ACC112 (cell line): Measurements from ENCODE around the gene ZNF653.

Experiments
- H2AFZ ChIP-seq: fragments of 200-600 bp; sonication (generic); one replicate; pipeline ENCODE4 v1.6.0; 2017; ENCODE audit warnings: antibody characterized with exemption, low read length; ENCODE audit not compliant: unreplicated experiment
- H3K27ac ChIP-seq: fragments of 200-600 bp; sonication (generic); 2 replicates; pipeline ENCODE4 v1.5.1; 2014; ENCODE audit warnings: low read depth, mild to moderate bottlenecking, antibody characterized with exemption, low read length, moderate library complexity
- H3K27me3 ChIP-seq: fragments of 200-600 bp; sonication (generic); 2 replicates; pipeline ENCODE4 v1.6.1; 2014; ENCODE audit warnings: mild to moderate bottlenecking, antibody characterized with exemption, low read length, moderate library complexity, mixed read lengths; ENCODE audit not compliant: insufficient read depth
- H3K36me3 ChIP-seq: fragments of 200-600 bp; sonication (generic); 2 replicates; pipeline ENCODE4 v1.6.1; 2016; ENCODE audit warnings: mild to moderate bottlenecking, antibody characterized with exemption, low read length, moderate library complexity, mixed read lengths; ENCODE audit not compliant: insufficient read depth
- H3K4me1 ChIP-seq: fragments of 200-600 bp; sonication (generic); one replicate; pipeline ENCODE4 v1.6.1; 2016; ENCODE audit warnings: low read length, mixed read lengths; ENCODE audit not compliant: insufficient read depth, unreplicated experiment, control insufficient read depth
- H3K4me3 ChIP-seq: fragments of 200-600 bp; sonication (generic); 2 replicates; pipeline ENCODE4 v1.5.1; 2014; ENCODE audit warnings: mild to moderate bottlenecking, low read depth, low read length
- H3K79me2 ChIP-seq: fragments of 200-600 bp; sonication (generic); one replicate; pipeline ENCODE4 v1.6.0; 2016; ENCODE audit warnings: low read length; ENCODE audit not compliant: control insufficient read depth, unreplicated experiment, insufficient read depth

Gene ZNF653

GRCh38 chr19:11453468-11454341 is 51.9 kb downstream of the ZNF653 start:
- Histone ChIP-seq H3K4me1 (no peaks in the 10 kb centered on the region), H3K27me3 (no peaks in the 10 kb centered on the region), H3K4me3 (no peak overlapping the region), H3K36me3 (no peaks in the 10 kb centered on the region), H2AFZ (no peak overlapping the region), H3K79me2 (no peaks in the 10 kb centered on the region), H3K27ac (no peak overlapping the region)

- H3K27me3 ChIP-seq, result no peaks in the 10 kb centered on the region
- H3K4me1 ChIP-seq, result no peaks in the 10 kb centered on the region
- no peaks in the 10 kb centered on the region for H3K36me3 ChIP-seq
- no peak overlapping the region for H3K27ac ChIP-seq
- H3K4me3 ChIP-seq, result no peak overlapping the region
- no peak overlapping the region for H2AFZ ChIP-seq
- no peaks in the 10 kb centered on the region for H3K79me2 ChIP-seq
Measured at GRCh38 chr19:11452620-11453310, 52.9 kb downstream of the ZNF653 start.

GRCh38 chr19:11451871-11452619 is 53.6 kb downstream of the ZNF653 start:
- Histone ChIP-seq H3K27ac (no peak overlapping the region), H3K36me3 (no peaks in the 10 kb centered on the region), H3K4me1 (no peaks in the 10 kb centered on the region), H2AFZ (no peak overlapping the region), H3K4me3 (no peak overlapping the region), H3K27me3 (no peaks in the 10 kb centered on the region), H3K79me2 (no peaks in the 10 kb centered on the region)

- Histone ChIP-seq H3K27me3 (no peaks in the 10 kb centered on the region), H3K36me3 (no peaks in the 10 kb centered on the region), H3K4me3 (no peak overlapping the region), H3K27ac (no peak overlapping the region), H3K4me1 (no peaks in the 10 kb centered on the region), H3K79me2 (no peaks in the 10 kb centered on the region), H2AFZ (no peak overlapping the region)
Measured at GRCh38 chr19:11451327-11451870, 54.2 kb downstream of the ZNF653 start.

GRCh38 chr19:11450570-11451326 is 54.9 kb downstream of the ZNF653 start:
- no peaks in the 10 kb centered on the region for H3K79me2 ChIP-seq
- no peaks in the 10 kb centered on the region for H3K4me1 ChIP-seq
- H3K4me3 ChIP-seq, result no peak overlapping the region
- no peak overlapping the region for H2AFZ ChIP-seq
- no peaks in the 10 kb centered on the region for H3K36me3 ChIP-seq
- no peaks in the 10 kb centered on the region for H3K27me3 ChIP-seq
- H3K27ac ChIP-seq, result no peak overlapping the region

GRCh38 chr19:11448923-11449554 is 56.6 kb downstream of the ZNF653 start:
- Histone ChIP-seq H3K27me3 (no peaks in the 10 kb centered on the region), H3K36me3 (no peaks in the 10 kb centered on the region), H2AFZ (no peak overlapping the region), H3K27ac (no peak overlapping the region), H3K4me3 (no peak overlapping the region), H3K79me2 (no peaks in the 10 kb centered on the region), H3K4me1 (peaks cover 4% of the 10 kb centered on the region)

GRCh38 chr19:11448410-11448809 is 57.2 kb downstream of the ZNF653 start:
- no peak overlapping the region for H3K4me3 ChIP-seq
- H3K79me2 ChIP-seq, result no peaks in the 10 kb centered on the region
- no peaks in the 10 kb centered on the region for H3K27me3 ChIP-seq
- peaks cover 5% of the 10 kb centered on the region for H3K4me1 ChIP-seq
- no peak overlapping the region for H3K27ac ChIP-seq
- H3K36me3 ChIP-seq, result no peaks in the 10 kb centered on the region
- H2AFZ ChIP-seq, result no peak overlapping the region

- Histone ChIP-seq H3K4me3 (no peak overlapping the region), H3K4me1 (peaks cover 5% of the 10 kb centered on the region), H3K27ac (no peak overlapping the region), H2AFZ (no peak overlapping the region), H3K79me2 (no peaks in the 10 kb centered on the region), H3K36me3 (no peaks in the 10 kb centered on the region), H3K27me3 (no peaks in the 10 kb centered on the region)
Measured at GRCh38 chr19:11447347-11448262, 58.0 kb downstream of the ZNF653 start.

GRCh38 chr19:11446652-11447301 is 58.9 kb downstream of the ZNF653 start:
- no peaks in the 10 kb centered on the region for H3K27me3 ChIP-seq
- H3K4me1 ChIP-seq, result peaks cover 5% of the 10 kb centered on the region
- H3K4me3 ChIP-seq, result no peak overlapping the region
- no peaks in the 10 kb centered on the region for H3K79me2 ChIP-seq
- H3K27ac ChIP-seq, result no peak overlapping the region
- no peaks in the 10 kb centered on the region for H3K36me3 ChIP-seq
- H2AFZ ChIP-seq, result no peak overlapping the region
